Measurements from ENCODE around the gene NRP2. TPM values are rescaled to one million over a fixed set of nuclear protein-coding genes. Genes with fewer than 3 reads are reported as not detected.

Gene NRP2
- total RNA-seq, 1 donor from 2014 or later: 27.8 TPM

- TF ChIP-seq, protein P1, sequence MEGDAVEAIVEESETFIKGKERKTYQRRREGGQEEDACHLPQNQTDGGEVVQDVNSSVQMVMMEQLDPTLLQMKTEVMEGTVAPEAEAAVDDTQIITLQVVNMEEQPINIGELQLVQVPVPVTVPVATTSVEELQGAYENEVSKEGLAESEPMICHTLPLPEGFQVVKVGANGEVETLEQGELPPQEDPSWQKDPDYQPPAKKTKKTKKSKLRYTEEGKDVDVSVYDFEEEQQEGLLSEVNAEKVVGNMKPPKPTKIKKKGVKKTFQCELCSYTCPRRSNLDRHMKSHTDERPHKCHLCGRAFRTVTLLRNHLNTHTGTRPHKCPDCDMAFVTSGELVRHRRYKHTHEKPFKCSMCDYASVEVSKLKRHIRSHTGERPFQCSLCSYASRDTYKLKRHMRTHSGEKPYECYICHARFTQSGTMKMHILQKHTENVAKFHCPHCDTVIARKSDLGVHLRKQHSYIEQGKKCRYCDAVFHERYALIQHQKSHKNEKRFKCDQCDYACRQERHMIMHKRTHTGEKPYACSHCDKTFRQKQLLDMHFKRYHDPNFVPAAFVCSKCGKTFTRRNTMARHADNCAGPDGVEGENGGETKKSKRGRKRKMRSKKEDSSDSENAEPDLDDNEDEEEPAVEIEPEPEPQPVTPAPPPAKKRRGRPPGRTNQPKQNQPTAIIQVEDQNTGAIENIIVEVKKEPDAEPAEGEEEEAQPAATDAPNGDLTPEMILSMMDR (IDR thresholded peaks at IDR 0.05): no peak
- no peak for TF ChIP-seq EZH2 (IDR thresholded peaks at IDR 0.05)
- TF ChIP-seq EZH2phosphoT487 (IDR thresholded peaks at IDR 0.05): no peak
- no peak overlapping the region for H2AFZ ChIP-seq (replicated peaks)
- H3F3A ChIP-seq (ENCODE audit: low read depth): peaks cover 52% of the 10 kb centered on the region
- H3K9me3 ChIP-seq (ENCODE audit: low read depth): no peaks in the 10 kb centered on the region
- H3K79me2 ChIP-seq (ENCODE audit: low read depth): peaks cover 4% of the 10 kb centered on the region
- H3K4me1 Mint-ChIP-seq: peaks cover 92% of the 10 kb centered on the region
- no peak overlapping the region for H3K4me3 Mint-ChIP-seq
- no peak for DNase-seq (ENCODE audit: low spot score)
- H3K9ac ChIP-seq: no peak overlapping the region
- peak overlapping the region; percentile 9 for H3K27ac Mint-ChIP-seq
- peaks cover 42% of the 10 kb centered on the region for H3K27me3 Mint-ChIP-seq (ENCODE audit: insufficient read depth, low read depth)
- H3K36me3 ChIP-seq: no peaks in the 10 kb centered on the region
- no peaks in the 10 kb centered on the region for H3K36me3 Mint-ChIP-seq
- no peak overlapping the region for H3K4me3 ChIP-seq
- H3K27me3 ChIP-seq: no peaks in the 10 kb centered on the region
- H3K27ac ChIP-seq: peak overlapping the region; percentile 40
- H3K9me3 Mint-ChIP-seq: no peaks in the 10 kb centered on the region
- H4K20me1 ChIP-seq (ENCODE audit: low read depth): no peaks in the 10 kb centered on the region
- H3K4me2 ChIP-seq: peak overlapping the region; percentile 62
- peaks cover 68% of the 10 kb centered on the region for H3K4me1 ChIP-seq
These were observed 32.8 kb downstream of the NRP2 start for GRCh38 chr2:205714789-205715720.

GRCh38 chr2:205715831-205716525, 33.7 kb downstream of the NRP2 start:
- peaks cover 98% of the 10 kb centered on the region for H3K4me1 Mint-ChIP-seq
- H3K4me1 ChIP-seq: peaks cover 78% of the 10 kb centered on the region

GRCh38 chr2:205717175-205717846, 35.0 kb downstream of the NRP2 start:
- no peak overlapping the region for H3K4me2 ChIP-seq
- Mint-ChIP-seq H3K27ac (no peak overlapping the region), H3K4me1 (peaks cover 98% of the 10 kb centered on the region), H3K36me3 (no peaks in the 10 kb centered on the region), H3K4me3 (peak overlapping the region; percentile 33), H3K9me3 (no peaks in the 10 kb centered on the region), H3K27me3 (ENCODE audit: insufficient read depth, low read depth) (peaks cover 41% of the 10 kb centered on the region)
- H3K4me3 ChIP-seq: no peak overlapping the region
- no peaks in the 10 kb centered on the region for H3K9me3 ChIP-seq (ENCODE audit: low read depth)
- DNase-seq (ENCODE audit: low spot score): no peak
- no peak for TF ChIP-seq EZH2phosphoT487 (IDR thresholded peaks at IDR 0.05)
- TF ChIP-seq, protein P1 (IDR thresholded peaks at IDR 0.05): no peak
- TF ChIP-seq EZH2 (IDR thresholded peaks at IDR 0.05): no peak
- no peak overlapping the region for H3K9ac ChIP-seq
- no peak overlapping the region for H2AFZ ChIP-seq (replicated peaks)
- H3K79me2 ChIP-seq (ENCODE audit: low read depth): no peaks in the 10 kb centered on the region
- H3K27ac ChIP-seq: no peak overlapping the region
- no peaks in the 10 kb centered on the region for H4K20me1 ChIP-seq (ENCODE audit: low read depth)
- H3K36me3 ChIP-seq: no peaks in the 10 kb centered on the region
- peaks cover 67% of the 10 kb centered on the region for H3F3A ChIP-seq (ENCODE audit: low read depth)
- no peaks in the 10 kb centered on the region for H3K27me3 ChIP-seq
- H3K4me1 ChIP-seq: peaks cover 83% of the 10 kb centered on the region

More at GRCh38 chr2:205715831-205716525, 33.7 kb downstream of the NRP2 start:
- Histone ChIP-seq H2AFZ (replicated peaks) (no peak overlapping the region), H3K4me3 (no peak overlapping the region), H3K9me3 (ENCODE audit: low read depth) (no peaks in the 10 kb centered on the region), H4K20me1 (ENCODE audit: low read depth) (no peaks in the 10 kb centered on the region), H3F3A (ENCODE audit: low read depth) (peaks cover 62% of the 10 kb centered on the region), H3K27ac (no peak overlapping the region), H3K27me3 (no peaks in the 10 kb centered on the region), H3K79me2 (ENCODE audit: low read depth) (peaks cover 1% of the 10 kb centered on the region), H3K36me3 (no peaks in the 10 kb centered on the region), H3K4me2 (peak overlapping the region; percentile 19), H3K9ac (no peak overlapping the region)
- Mint-ChIP-seq H3K9me3 (no peaks in the 10 kb centered on the region), H3K4me3 (peak overlapping the region; percentile 35), H3K27ac (peak overlapping the region; percentile 55), H3K36me3 (no peaks in the 10 kb centered on the region), H3K27me3 (ENCODE audit: insufficient read depth, low read depth) (peaks cover 42% of the 10 kb centered on the region)
- TF ChIP-seq, protein P1 (IDR thresholded peaks at IDR 0.05): peak; percentile 12
- TF ChIP-seq EZH2phosphoT487 (IDR thresholded peaks at IDR 0.05) (no peak), EZH2 (IDR thresholded peaks at IDR 0.05) (no peak)
- no peak for DNase-seq (ENCODE audit: low spot score)
